Endothelial cell of umbilical vein (primary cell): ENCODE data around the gene COL8A1. TPM values are rescaled to one million over a fixed set of nuclear protein-coding genes. Genes with fewer than 3 reads are reported as not detected.
A peak's percentile ranks its signal among the peaks of the same experiment; 100 is the strongest.

Source experiments
- BruUV-seq: library from RNA; stranded (reverse); fragments of 400-500 nt; replicated peaks from 2 replicates; lab custom pipeline; 2021; lab: Mats Ljungman, UMichigan
- CTCF ChIA-PET: fragments of 300-600, 350-600 bp; sonication (Branson Sonifier 250); formaldehyde crosslinking; loops from one replicate; lab custom pipeline; 2021; ENCODE audit warnings: antibody characterized with exemption, inconsistent platforms; lab: Charles Lee
- POLR2A ChIA-PET: fragments of 300-600, 350-600 bp; sonication (Branson Sonifier 250); formaldehyde crosslinking; loops from one replicate; lab custom pipeline; 2021; ENCODE audit warnings: antibody characterized with exemption, inconsistent platforms; lab: Charles Lee
- DNase-seq: peaks from one replicate; pipeline ENCODE4 v3.0.0-alpha.2; 2011; ENCODE audit warnings: low read depth, low spot score
- FAIRE-seq: peaks from 2 replicates; lab custom pipeline; 2011; peaks lifted over from hg19 to GRCh38; lab: Jason Lieb, UNC
- H2AFZ ChIP-seq: 2 replicates; pipeline ENCODE4 v1.6.0; 2012; ENCODE audit warnings: low read depth, low read length, control low read depth, inconsistent platforms
- H3K27ac ChIP-seq: 2 replicates; pipeline ENCODE4 v1.5.1; 2011; ENCODE audit warnings: low read depth, mild to moderate bottlenecking, control low read depth, low read length, moderate library complexity; ENCODE audit not compliant: insufficient read depth
- H3K27me3 ChIP-seq, 2 experiments: 2 replicates each; pipeline versions ENCODE4 v1.6.0 to v1.6.1; 2011; ENCODE audit warnings: low read length in 2 of 2, mixed read lengths in 1 of 2; ENCODE audit not compliant: control insufficient read depth in 2 of 2, insufficient read depth in 2 of 2
- H3K36me3 ChIP-seq, 2 experiments: 2 replicates in 1 of 2; 3 replicates in 1 of 2; pipeline ENCODE4 v1.5.1; 2011; ENCODE audit warnings: low read length in 2 of 2, mild to moderate bottlenecking in 1 of 2, moderate library complexity in 1 of 2; ENCODE audit not compliant: control insufficient read depth in 2 of 2, insufficient read depth in 2 of 2; ENCODE audit errors: extremely low read depth in 1 of 2
- H3K4me1 ChIP-seq: 3 replicates; pipeline ENCODE4 v1.5.1; 2011; ENCODE audit warnings: mild to moderate bottlenecking, low read length; ENCODE audit not compliant: control insufficient read depth, insufficient read depth; ENCODE audit errors: extremely low read depth
- H3K4me2 ChIP-seq: 2 replicates; pipeline ENCODE4 v1.6.1; 2011; ENCODE audit warnings: low read length, control low read depth, mixed read lengths; ENCODE audit not compliant: insufficient read depth
- H3K4me3 ChIP-seq, 3 experiments: fragments of 200-600 bp in 1 of 3; sonication (generic), shearing (Covaris generic) in 1 of 3; replicated peaks in 1 of 3; 2 replicates each; pipeline ENCODE4 v1.5.1; 2011 to 2016; ENCODE audit warnings: control low read depth in 3 of 3, low read length in 3 of 3, mild to moderate bottlenecking in 2 of 3, inconsistent platforms in 1 of 3, low read depth in 1 of 3, moderate library complexity in 1 of 3; ENCODE audit not compliant: insufficient read depth in 1 of 3
- H3K79me2 ChIP-seq: 2 replicates; pipeline ENCODE4 v1.6.0; 2012; ENCODE audit warnings: low read length, inconsistent platforms; ENCODE audit not compliant: control insufficient read depth, insufficient read depth
- H3K9ac ChIP-seq: replicated peaks from 2 replicates; pipeline ENCODE3; 2011; ENCODE audit warnings: low read length, control low read depth; ENCODE audit not compliant: insufficient read depth; ENCODE audit errors: extremely low read depth
- H3K9me1 ChIP-seq: replicated peaks from 3 replicates; pipeline ENCODE4 v1.6.0; 2011; ENCODE audit warnings: mild to moderate bottlenecking, low read length; ENCODE audit not compliant: control insufficient read depth, insufficient read depth; ENCODE audit errors: extremely low read depth
- H3K9me3 ChIP-seq: replicated peaks from 2 replicates; pipeline ENCODE4 v1.5.1; 2012; ENCODE audit warnings: low read length, inconsistent platforms; ENCODE audit not compliant: control insufficient read depth, insufficient read depth
- H4K20me1 ChIP-seq: replicated peaks from 2 replicates; pipeline ENCODE3; 2011; ENCODE audit warnings: mild to moderate bottlenecking, low read length; ENCODE audit not compliant: control insufficient read depth, insufficient read depth; ENCODE audit errors: extremely low read depth
- EZH2 ChIP-seq: IDR thresholded peaks from 2 replicates; pipeline ENCODE4 v1.6.1; 2012; ENCODE audit warnings: borderline replicate concordance, low read depth, mild to moderate bottlenecking, moderate library complexity, low read length, inconsistent platforms; ENCODE audit not compliant: severe bottlenecking
- FOS ChIP-seq: IDR thresholded peaks from 2 replicates; pipeline ENCODE4 v1.6.1; 2011; ENCODE audit warnings: mild to moderate bottlenecking, low read length, moderate library complexity, borderline replicate concordance; ENCODE audit not compliant: insufficient read depth
- GATA2 ChIP-seq: IDR thresholded peaks from 2 replicates; pipeline ENCODE4 v1.7.0; 2011; ENCODE audit warnings: low read depth, mild to moderate bottlenecking, moderate library complexity, mixed read lengths, low read length; ENCODE audit not compliant: insufficient read length, insufficient read depth
- JUN ChIP-seq: IDR thresholded peaks from 2 replicates; pipeline ENCODE4 v1.6.1; 2011; ENCODE audit warnings: borderline replicate concordance, low read depth; ENCODE audit not compliant: insufficient read length, insufficient read depth
- MYC ChIP-seq: IDR thresholded peaks from one replicate; pipeline ENCODE4 v1.6.1; 2011; ENCODE audit warnings: mild to moderate bottlenecking, low read depth, low read length
- POLR2A ChIP-seq: IDR thresholded peaks from 2 replicates; pipeline ENCODE4 v1.6.1; 2012; ENCODE audit warnings: low read depth, mild to moderate bottlenecking, control low read depth, low read length
- POLR2AphosphoS5 ChIP-seq: IDR thresholded peaks from 2 replicates; pipeline ENCODE4 v1.6.1; 2012; ENCODE audit warnings: low read depth, mild to moderate bottlenecking, control low read depth, low read length, moderate library complexity; ENCODE audit not compliant: insufficient read depth
- dilution Hi-C: fragments of 300-500 bp; cut with MboI; formaldehyde crosslinking; loops from one replicate; pipeline ENCODE4 v1.15.0; 2019; ENCODE audit warnings: low sequenced_read_pairs; ENCODE audit not compliant: extremely low pct_ligation_motif_present
- intact Hi-C: fragments of 100-400 bp; cut with micrococcal nuclease; formaldehyde crosslinking; loops from one replicate; pipeline ENCODE4 v1.10.0; 2022
- polyA plus RNA-seq, 4 experiments: library from polyadenylated mRNA; depleted of rRNA in 3 of 4; stranded (reverse) in 3 of 4; unstranded in 1 of 4; fragments of >200 nt; gene quantifications; 2 replicates each; pipeline versions ENCODE4 v1.2.1 to v1.2.3, GENCODE V29; 2011 to 2012; ENCODE audit warnings: missing spikeins in 1 of 4
- total RNA-seq: library from RNA; stranded (reverse); gene quantifications from 2 replicates; pipeline ENCODE4 v1.2.3, GENCODE V29; 2021
- TF ChIP-seq, protein P1 (sequence below): IDR thresholded peaks from 2 replicates; pipeline ENCODE4 v1.6.1; 2011; ENCODE audit not compliant: insufficient read depth, insufficient read length
- TF ChIP-seq, protein P2 (sequence below), 2 donors: IDR thresholded peaks; 1 replicate in 1 of 2; 2 replicates in 1 of 2; pipeline ENCODE4 v1.5.1; 2011; ENCODE audit warnings: low read length in 2 of 2, mild to moderate bottlenecking in 2 of 2, moderate library complexity in 2 of 2, control low read depth in 1 of 2, inconsistent platforms in 1 of 2, low read depth in 1 of 2; ENCODE audit not compliant: insufficient read depth in 1 of 2; ENCODE audit errors: extremely low read depth in 1 of 2

Gene COL8A1
- total and polyA plus RNA-seq, 2 donors (not counting 3 experiments of a cell fraction or from before 2014, with no cell fraction given) = 358 to 634 TPM

DNA sequence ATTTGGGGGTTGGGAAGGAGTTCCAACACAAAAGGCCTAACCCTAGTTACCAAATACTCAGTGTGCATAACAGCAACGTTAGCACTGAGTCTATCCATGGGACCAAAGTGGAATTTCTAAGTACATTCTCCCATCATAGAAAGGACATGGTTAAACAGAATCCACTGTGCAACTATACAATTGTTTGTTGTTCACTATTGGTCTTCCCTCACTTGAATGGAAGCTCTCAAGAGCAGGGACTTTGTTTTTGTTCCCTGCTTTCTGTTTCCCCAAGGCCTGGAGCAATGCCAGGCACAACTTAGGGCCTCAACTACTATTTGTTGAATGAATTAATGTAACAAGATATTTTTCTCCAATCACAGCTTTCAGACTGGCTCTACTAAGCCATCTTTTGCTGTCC is 25.6 kb downstream of the COL8A1 start:
- Histone ChIP-seq H3K79me2 (peaks cover 74% of the 10 kb centered on the region), H3K9ac (no peak overlapping the region), H2AFZ (no peak overlapping the region), H3K27me3 (no peaks in the 10 kb centered on the region), H3K9me1 (no peaks in the 10 kb centered on the region), H4K20me1 (no peaks in the 10 kb centered on the region), H3K27ac (peak overlapping the region; percentile 5), H3K4me3 (no peak overlapping the region), H3K9me3 (no peaks in the 10 kb centered on the region), H3K4me2 (no peak overlapping the region), H3K4me1 (peaks cover 56% of the 10 kb centered on the region), H3K36me3 (peaks cover 2% of the 10 kb centered on the region in 2 experiments)
- DNase-seq (peak; percentile 73), FAIRE-seq (no peak)
- CTCF ChIA-PET = interaction anchor here (1.2 to 12.2 kb wide), 2 partner anchors 12 to 17 kb away, joined by 6 to 101 read pairs; no protein-coding TSS in a partner anchor
- POLR2A ChIA-PET = no interaction called here
- BruUV-seq = no TSS peak
- dilution Hi-C loops = no loop called here
- intact Hi-C loops = no loop called here
- TF ChIP-seq FOS = no peak
- peak; percentile 23 for TF ChIP-seq POLR2AphosphoS5

DNA sequence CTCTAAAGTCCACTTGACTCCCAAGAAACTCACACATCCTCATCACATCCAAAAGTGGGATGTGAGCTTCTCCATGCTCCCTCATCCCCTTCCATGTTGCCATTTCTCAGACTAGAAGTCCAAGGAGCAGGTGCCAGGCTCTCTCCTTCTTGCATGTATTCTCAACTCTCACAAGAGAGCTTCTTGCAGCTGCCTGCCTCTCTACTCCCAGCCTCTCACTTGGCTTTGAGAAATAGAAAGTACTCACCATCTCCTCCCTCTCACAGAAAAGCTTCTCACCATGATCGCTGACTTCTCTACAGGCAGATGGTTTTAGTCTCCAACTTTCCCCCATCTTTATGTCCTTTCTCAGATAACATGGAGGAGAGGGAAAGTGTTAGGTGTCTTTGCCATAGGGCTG is 26.6 kb downstream of the COL8A1 start:
- FAIRE-seq = no peak
- CTCF ChIA-PET = interaction anchor here (1.1 to 12.2 kb wide), 3 partner anchors 13 to 19 kb away, joined by 4 to 101 read pairs (median 6); no protein-coding TSS in a partner anchor
- Histone ChIP-seq H3K27me3 (no peaks in the 10 kb centered on the region), H3K4me2 (no peak overlapping the region), H3K4me1 (peaks cover 55% of the 10 kb centered on the region), H4K20me1 (no peaks in the 10 kb centered on the region), H3K4me3 (no peak overlapping the region), H2AFZ (no peak overlapping the region), H3K9me3 (no peaks in the 10 kb centered on the region), H3K36me3 (peaks cover 2% of the 10 kb centered on the region in 2 experiments), H3K79me2 (peaks cover 80% of the 10 kb centered on the region), H3K9me1 (no peaks in the 10 kb centered on the region), H3K27ac (no peak overlapping the region), H3K9ac (no peak overlapping the region)
- BruUV-seq = no TSS peak
- dilution Hi-C loops = no loop called here
- DNase-seq = no peak
- TF ChIP-seq GATA2 (no peak), JUN (no peak), FOS (no peak), MYC (no peak), EZH2 (no peak), POLR2AphosphoS5 (no peak), POLR2A (no peak)
- TF ChIP-seq, protein P1, sequence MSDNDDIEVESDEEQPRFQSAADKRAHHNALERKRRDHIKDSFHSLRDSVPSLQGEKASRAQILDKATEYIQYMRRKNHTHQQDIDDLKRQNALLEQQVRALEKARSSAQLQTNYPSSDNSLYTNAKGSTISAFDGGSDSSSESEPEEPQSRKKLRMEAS = no peak
- TF ChIP-seq, protein P2, sequence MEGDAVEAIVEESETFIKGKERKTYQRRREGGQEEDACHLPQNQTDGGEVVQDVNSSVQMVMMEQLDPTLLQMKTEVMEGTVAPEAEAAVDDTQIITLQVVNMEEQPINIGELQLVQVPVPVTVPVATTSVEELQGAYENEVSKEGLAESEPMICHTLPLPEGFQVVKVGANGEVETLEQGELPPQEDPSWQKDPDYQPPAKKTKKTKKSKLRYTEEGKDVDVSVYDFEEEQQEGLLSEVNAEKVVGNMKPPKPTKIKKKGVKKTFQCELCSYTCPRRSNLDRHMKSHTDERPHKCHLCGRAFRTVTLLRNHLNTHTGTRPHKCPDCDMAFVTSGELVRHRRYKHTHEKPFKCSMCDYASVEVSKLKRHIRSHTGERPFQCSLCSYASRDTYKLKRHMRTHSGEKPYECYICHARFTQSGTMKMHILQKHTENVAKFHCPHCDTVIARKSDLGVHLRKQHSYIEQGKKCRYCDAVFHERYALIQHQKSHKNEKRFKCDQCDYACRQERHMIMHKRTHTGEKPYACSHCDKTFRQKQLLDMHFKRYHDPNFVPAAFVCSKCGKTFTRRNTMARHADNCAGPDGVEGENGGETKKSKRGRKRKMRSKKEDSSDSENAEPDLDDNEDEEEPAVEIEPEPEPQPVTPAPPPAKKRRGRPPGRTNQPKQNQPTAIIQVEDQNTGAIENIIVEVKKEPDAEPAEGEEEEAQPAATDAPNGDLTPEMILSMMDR (IDR thresholded peaks at IDR 0.05; ENCODE audit: extremely low read depth in 1 of 2, insufficient read depth in 1 of 2, low read depth in 1 of 2, low read length in 2 of 2) = no peak
- POLR2A ChIA-PET = no interaction called here
- intact Hi-C loops = no loop called here
